GM12891 (cell line): ENCODE results near the gene STXBP6.

ENCODE experiments used
- PAX5 ChIP-seq: IDR thresholded peaks from 2 replicates; pipeline ENCODE4 v1.6.1; 2011; ENCODE audit warnings: low read length, moderate library complexity, mild to moderate bottlenecking; ENCODE audit not compliant: insufficient read depth, severe bottlenecking
- POLR2A ChIP-seq: IDR thresholded peaks from 2 replicates; pipeline ENCODE4 v1.6.1; 2011; ENCODE audit warnings: low read depth, low read length, control low read depth
- POLR2AphosphoS5 ChIP-seq: IDR thresholded peaks from 2 replicates; pipeline ENCODE4 v1.6.1; 2011; ENCODE audit warnings: low read depth, low read length, control low read depth
- POU2F2 ChIP-seq: IDR thresholded peaks from 2 replicates; pipeline ENCODE4 v1.6.1; 2011; ENCODE audit warnings: low read depth, mild to moderate bottlenecking, control low read depth, low read length, moderate library complexity
- SPI1 ChIP-seq: IDR thresholded peaks from 2 replicates; pipeline ENCODE4 v1.6.1; 2011; ENCODE audit warnings: low read depth, low read length, control low read depth
- TAF1 ChIP-seq: IDR thresholded peaks from 2 replicates; pipeline ENCODE4 v1.6.1; 2011; ENCODE audit warnings: low read depth, low read length, control low read depth

GRCh38 chr14:24847568-24848095, 202.3 kb downstream of the STXBP6 start:
- TF ChIP-seq POLR2A: no peak
- no peak for TF ChIP-seq POLR2AphosphoS5
- TF ChIP-seq TAF1: no peak
- no peak for TF ChIP-seq PAX5
- TF ChIP-seq POU2F2: no peak
- TF ChIP-seq SPI1: no peak
